Occipital lobe (tissue), 2 donors: ENCODE measurements around the gene LCN6. TPM values are rescaled to one million over a fixed set of nuclear protein-coding genes. Genes with fewer than 3 reads are reported as not detected.

Experiments used
- DNase-seq: peaks from one replicate; lab custom pipeline; 2025; lab: John Stamatoyannopoulos, UW
- total RNA-seq: library from RNA; depleted of rRNA; stranded (reverse); fragments of >200 nt; gene quantifications from one replicate; pipeline ENCODE4 v1.2.3, GENCODE V29; 2014

LCN6 gene
- total RNA-seq, 1 donor from 2014 or later: not detected

GRCh38 chr9:136744773-136745172 is 3.6 kb downstream of the LCN6 start:
- no peak for DNase-seq

- no peak for DNase-seq
These were observed 4.6 kb downstream of the LCN6 start for GRCh38 chr9:136743639-136744211.

- DNase-seq: no peak
These were observed 5.5 kb downstream of the LCN6 start, which contains the start of gene LCN10 for GRCh38 chr9:136742591-136743391. Gene LCN10 (minus strand): TSS chr9:136742940. CDS start chr9:136742903, 37 bp downstream.

- no peak for DNase-seq
These were observed 6.3 kb downstream of the LCN6 start for GRCh38 chr9:136741883-136742571.

- no peak for DNase-seq
These were observed 7.1 kb downstream of the LCN6 start for GRCh38 chr9:136740971-136741882.

- no peak for DNase-seq
These were observed 7.8 kb downstream of the LCN6 start for GRCh38 chr9:136740491-136740890.

GRCh38 chr9:136740069-136740468 is 8.3 kb downstream of the LCN6 start:
- no peak for DNase-seq

- no peak for DNase-seq
These were observed 8.8 kb downstream of the LCN6 start for GRCh38 chr9:136739509-136739908.

- no peak for DNase-seq
These were observed 9.4 kb downstream of the LCN6 start for GRCh38 chr9:136738960-136739359.

- no peak for DNase-seq
These were observed 12.4 kb downstream of the LCN6 start for GRCh38 chr9:136735812-136736480.

- no peak for DNase-seq
These were observed 13.4 kb downstream of the LCN6 start for GRCh38 chr9:136734837-136735496.

GRCh38 chr9:136733611-136734010 is 14.7 kb downstream of the LCN6 start:
- DNase-seq: no peak

GRCh38 chr9:136732444-136733178 is 15.7 kb downstream of the LCN6 start:
- DNase-seq: no peak

- no peak for DNase-seq
These were observed 18.4 kb downstream of the LCN6 start for GRCh38 chr9:136729926-136730325.

- no peak for DNase-seq
These were observed 19.2 kb downstream of the LCN6 start for GRCh38 chr9:136729144-136729543.

- no peak for DNase-seq
These were observed 19.7 kb downstream of the LCN6 start for GRCh38 chr9:136728548-136729123.

GRCh38 chr9:136728080-136728547 is 20.2 kb downstream of the LCN6 start:
- peak; percentile 74 for DNase-seq

GRCh38 chr9:136726631-136727191 is 21.6 kb downstream of the LCN6 start:
- no peak for DNase-seq

- DNase-seq: no peak
These were observed 22.2 kb downstream of the LCN6 start for GRCh38 chr9:136726118-136726517.
